Epithelial cell of prostate (primary cell): ENCODE results near the gene OSTM1.
A peak's percentile ranks its signal among the peaks of the same experiment; 100 is the strongest.
"Not testable (repeated sequence)": the region's sequence is repeated elsewhere in the genome, so short reads cannot be mapped to it uniquely, and the experiment has no call there.

Source experiments
- DNase-seq: peaks from one replicate; pipeline ENCODE4 v3.0.0-alpha.2; 2011; ENCODE audit warnings: low read depth, low spot score
- H3K27ac ChIP-seq: fragments of 450-650 bp; 2 replicates; pipeline ENCODE4 v1.5.1; 2017; ENCODE audit warnings: mild to moderate bottlenecking

OSTM1 gene

DNA sequence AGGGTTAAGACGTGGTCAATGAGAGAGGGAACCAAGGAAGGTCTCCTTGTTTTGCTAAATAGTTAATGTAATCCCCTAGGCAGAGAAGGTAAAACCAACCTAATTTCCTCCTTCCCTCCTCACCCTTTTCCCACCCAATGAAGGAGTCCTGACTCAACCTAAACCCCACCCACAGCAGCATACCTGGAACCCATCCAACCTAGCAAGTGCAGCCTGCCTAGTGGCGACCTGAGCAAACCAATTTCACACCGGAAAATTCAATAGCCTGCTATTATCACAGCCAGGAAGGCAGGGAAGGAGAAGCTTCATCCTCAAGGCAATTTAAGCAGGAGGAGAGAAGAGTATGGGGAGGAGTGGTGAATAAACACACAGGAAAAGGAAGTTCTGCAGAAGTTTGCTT lies 46.9 kb downstream of the OSTM1 start:
- DNase-seq = peak; percentile 10
- peak overlapping the region; percentile 40 for H3K27ac ChIP-seq

DNA sequence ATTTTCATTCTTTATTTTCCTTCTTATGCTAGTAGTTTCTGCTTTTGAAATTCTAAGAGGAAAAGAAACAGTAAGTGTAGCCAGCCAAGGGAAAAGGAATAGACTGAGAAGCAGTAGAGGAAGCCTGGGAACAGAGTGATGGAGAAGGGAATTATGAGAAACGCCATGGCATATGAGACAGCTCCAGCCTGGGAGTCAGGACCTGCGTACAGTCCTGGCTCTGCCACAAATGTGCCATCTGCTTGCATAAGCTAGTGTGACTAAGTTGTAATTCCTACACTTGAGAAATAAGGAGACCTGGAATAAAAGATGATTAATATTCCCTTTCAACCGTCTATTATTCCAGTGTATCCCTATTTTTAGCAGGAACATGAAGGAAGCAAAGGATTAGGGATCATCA lies 47.5 kb downstream of the OSTM1 start:
- no peak for DNase-seq
- H3K27ac ChIP-seq = peak overlapping the region; percentile 40

GRCh38 chr6:108024427-108025073 lies 50.0 kb downstream of the OSTM1 start:
- DNase-seq = no peak
- H3K27ac ChIP-seq = no peak overlapping the region

DNA sequence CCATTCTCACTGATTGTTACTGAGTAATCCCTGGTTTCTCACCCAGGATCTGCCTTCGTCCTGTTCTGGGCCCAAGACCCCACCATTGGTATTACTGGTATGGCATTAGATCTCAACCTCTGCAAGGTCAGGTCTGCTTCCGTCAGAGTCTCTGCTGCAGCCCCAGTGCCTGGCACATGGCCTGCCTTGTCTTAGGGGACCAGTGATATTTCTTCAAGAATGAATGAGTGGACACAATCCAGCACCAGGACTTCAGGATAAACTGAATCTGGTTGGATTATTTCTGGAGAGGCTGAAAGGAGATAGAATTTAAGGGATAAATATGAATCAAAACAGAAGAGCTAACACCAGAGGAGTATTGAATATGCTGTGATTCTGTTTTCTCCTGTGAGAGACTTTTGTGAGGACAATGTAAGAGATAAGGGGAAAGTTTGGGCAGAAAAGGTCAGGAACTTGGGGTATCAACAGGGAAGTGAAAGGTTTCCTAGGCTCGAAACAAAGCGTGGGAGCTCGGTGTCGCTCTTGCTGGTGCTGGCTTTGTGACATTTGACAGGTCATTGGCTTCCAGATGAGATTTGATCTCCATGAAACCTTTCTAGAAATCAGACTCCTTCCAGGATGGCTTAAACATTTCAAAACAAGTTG lies 53.9 kb downstream of the OSTM1 start:
- H3K27ac ChIP-seq = no peak overlapping the region

GRCh38 chr6:108016283-108016682 lies 58.3 kb downstream of the OSTM1 start:
- DNase-seq, H3K27ac ChIP-seq: not testable (repeated sequence)

More for the DNA sequence above, 53.9 kb downstream of the OSTM1 start:
- no peak for DNase-seq

GRCh38 chr6:108013787-108014439 lies 60.6 kb downstream of the OSTM1 start:
- H3K27ac ChIP-seq = no peak overlapping the region
- DNase-seq = no peak

- peak overlapping the region; percentile 90 for H3K27ac ChIP-seq
- peak; percentile 79 for DNase-seq
Measured at GRCh38 chr6:108009894-108010293, 64.6 kb downstream of the OSTM1 start.

- DNase-seq = not testable (repeated sequence)
- H3K27ac ChIP-seq = peak overlapping the region; percentile 90
Measured at GRCh38 chr6:108009258-108009657, 65.3 kb downstream of the OSTM1 start.

- DNase-seq = no peak
- no peak overlapping the region for H3K27ac ChIP-seq
Measured at GRCh38 chr6:108008363-108008762, 66.2 kb downstream of the OSTM1 start.

DNA sequence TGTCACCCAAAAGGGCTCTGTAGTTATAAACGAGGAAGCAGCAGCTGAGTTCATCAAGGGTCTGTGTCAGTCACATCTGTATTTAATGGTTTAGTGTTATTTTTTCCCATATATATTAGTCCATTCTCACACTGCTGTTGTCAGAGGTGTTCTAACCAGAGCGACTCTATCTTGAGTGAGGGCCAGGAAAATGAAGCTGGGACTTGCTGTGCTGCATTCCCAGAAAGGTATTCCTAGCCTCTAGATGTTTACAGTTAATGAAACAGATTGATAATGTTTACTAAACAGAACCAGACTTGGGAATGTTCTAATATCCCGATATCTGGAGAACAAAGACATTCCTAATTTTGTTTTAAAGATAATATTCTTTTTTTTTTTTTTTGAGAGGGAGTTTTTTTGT lies 68.6 kb downstream of the OSTM1 start:
- H3K27ac ChIP-seq = no peak overlapping the region
- no peak for DNase-seq

- H3K27ac ChIP-seq = no peak overlapping the region
- DNase-seq = no peak
Measured at GRCh38 chr6:108004861-108005260, 69.7 kb downstream of the OSTM1 start.

GRCh38 chr6:108002365-108003221 lies 71.9 kb downstream of the OSTM1 start:
- peak; percentile 85 for DNase-seq

DNA sequence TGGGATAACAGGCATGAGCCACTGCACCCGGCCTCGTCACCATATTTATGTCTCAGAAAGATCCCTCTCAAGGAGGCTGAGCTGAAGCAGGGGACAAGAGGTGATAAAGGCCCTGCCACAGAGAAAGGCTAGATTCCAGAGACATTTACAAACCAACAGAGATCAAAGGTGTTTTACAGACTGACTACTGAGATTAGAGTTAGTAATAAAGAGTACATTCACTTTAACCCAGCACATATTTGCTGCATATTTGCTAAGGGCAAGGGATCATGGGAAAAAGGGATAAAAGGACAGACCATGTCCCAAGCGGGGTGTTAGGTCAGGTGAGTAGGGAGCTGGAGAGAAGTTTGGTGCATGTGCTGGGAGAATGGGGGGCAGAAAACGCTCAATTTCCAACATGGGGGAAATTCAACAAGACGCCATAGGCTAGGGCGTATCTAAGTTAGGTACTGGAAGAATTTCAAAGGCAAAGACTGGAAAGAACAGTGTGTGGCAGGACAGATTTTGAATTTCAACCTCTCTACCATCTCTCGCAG lies 72.8 kb downstream of the OSTM1 start:
- peak overlapping the region; percentile 87 for H3K27ac ChIP-seq
- DNase-seq = no peak

More at GRCh38 chr6:108002365-108003221, 71.9 kb downstream of the OSTM1 start:
- H3K27ac ChIP-seq = peak overlapping the region; percentile 87

GRCh38 chr6:108000259-108000658 lies 74.3 kb downstream of the OSTM1 start:
- DNase-seq, H3K27ac ChIP-seq: not testable (repeated sequence)

GRCh38 chr6:107999341-107999740 lies 75.2 kb downstream of the OSTM1 start:
- no peak overlapping the region for H3K27ac ChIP-seq
- no peak for DNase-seq

DNA sequence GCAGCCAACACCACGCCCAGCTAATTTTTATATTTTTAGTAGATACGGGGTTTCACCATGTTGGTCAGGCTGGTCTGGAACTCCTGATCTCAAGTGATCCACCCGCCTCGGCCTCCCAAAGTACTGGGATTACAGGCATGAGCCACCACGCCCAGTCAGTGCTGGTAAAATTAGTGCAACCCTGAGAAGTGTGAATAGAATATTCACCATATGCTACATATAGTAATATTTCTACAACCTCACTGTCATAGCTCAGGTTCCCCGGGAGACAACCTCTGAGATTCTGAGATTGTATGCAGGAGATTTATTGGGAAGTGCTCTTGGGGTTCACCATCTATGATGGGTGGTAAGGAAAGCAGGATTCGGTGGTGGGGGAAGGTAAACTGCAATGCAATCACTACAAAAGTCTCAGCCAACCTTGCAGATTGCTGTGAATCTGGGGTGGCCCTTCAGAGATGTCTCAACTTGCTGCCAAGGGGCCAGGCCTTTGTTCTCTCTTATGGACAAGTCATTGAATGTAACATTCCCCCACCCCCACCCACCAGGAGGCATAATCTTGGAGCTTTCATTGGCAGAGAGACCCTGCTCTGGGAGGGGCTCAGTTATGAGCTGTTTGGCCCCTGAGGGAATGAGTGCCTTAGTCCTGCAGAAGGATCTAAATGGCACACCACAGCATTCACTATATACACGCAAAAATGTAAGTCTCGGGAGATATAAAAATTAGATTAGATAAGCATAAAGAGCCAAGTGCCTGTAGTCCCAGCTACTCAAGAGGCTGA lies 82.6 kb downstream of the OSTM1 start:
- H3K27ac ChIP-seq = peak overlapping the region; percentile 72

More for the DNA sequence above, 82.6 kb downstream of the OSTM1 start:
- DNase-seq = no peak
